ENCODE results near the gene PHETA2. TPM values are rescaled to one million over a fixed set of nuclear protein-coding genes. Genes with fewer than 3 reads are reported as not detected.

PHETA2 gene
- total and polyA plus RNA-seq, 2 of the 13 experiments (the other 11 are each of a cell fraction or from before 2014, with no cell fraction given), result 0.07 TPM; not detected in 1

DNA sequence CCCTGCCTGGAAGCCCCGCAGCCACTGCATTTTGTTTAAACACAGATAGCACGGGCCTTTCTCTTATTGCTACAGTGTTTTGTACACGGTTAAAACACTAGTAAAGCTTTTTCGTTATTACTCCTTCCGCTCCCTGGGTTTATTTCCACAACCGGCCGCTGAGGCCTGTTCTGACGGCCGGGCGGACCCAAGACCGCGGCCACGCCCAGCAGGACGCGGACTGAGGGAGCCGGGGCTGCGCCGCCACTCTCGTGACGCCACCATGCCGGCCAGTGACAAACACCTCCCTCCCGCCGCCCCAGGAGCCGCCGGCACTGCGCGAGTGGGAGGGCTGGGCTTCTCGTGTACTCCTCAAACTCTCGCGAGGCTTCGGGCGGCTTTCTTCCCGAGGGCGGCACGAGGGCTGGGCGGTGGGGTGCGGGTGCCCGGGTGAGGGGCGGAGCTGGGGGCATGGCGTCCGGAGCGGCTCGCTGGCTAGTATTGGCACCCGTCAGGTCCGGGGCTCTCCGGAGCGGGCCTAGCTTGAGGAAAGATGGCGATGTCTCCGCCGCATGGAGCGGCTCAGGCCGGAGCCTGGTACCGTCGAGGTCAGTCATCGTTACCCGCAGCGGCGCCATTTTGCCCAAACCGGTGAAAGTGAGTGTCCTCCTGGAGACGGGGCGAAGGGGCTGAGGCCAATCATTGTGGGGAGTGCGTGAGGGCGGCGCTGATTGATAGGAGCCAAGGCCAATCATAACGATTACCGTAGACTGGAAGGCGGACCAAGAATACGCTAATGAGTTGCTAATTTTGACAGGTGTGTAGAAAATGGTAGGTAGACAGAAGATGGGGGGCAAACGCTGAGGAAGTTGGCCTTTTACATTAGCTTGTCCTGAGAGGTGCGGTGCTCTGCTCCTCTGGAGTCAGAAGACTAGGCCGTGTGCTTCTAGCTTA lies 5.5 kb downstream of the PHETA2 start, which contains the start of gene SMDT1 (continued):
- TF ChIP-seq, protein P1, sequence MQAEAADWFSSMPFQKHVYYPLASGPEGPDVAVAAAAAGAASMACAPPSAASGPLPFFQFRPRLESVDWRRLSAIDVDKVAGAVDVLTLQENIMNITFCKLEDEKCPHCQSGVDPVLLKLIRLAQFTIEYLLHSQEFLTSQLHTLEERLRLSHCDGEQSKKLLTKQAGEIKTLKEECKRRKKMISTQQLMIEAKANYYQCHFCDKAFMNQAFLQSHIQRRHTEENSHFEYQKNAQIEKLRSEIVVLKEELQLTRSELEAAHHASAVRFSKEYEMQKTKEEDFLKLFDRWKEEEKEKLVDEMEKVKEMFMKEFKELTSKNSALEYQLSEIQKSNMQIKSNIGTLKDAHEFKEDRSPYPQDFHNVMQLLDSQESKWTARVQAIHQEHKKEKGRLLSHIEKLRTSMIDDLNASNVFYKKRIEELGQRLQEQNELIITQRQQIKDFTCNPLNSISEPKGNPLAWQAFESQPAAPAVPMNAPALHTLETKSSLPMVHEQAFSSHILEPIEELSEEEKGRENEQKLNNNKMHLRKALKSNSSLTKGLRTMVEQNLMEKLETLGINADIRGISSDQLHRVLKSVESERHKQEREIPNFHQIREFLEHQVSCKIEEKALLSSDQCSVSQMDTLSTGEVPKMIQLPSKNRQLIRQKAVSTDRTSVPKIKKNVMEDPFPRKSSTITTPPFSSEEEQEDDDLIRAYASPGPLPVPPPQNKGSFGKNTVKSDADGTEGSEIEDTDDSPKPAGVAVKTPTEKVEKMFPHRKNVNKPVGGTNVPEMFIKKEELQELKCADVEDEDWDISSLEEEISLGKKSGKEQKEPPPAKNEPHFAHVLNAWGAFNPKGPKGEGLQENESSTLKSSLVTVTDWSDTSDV (CRISPR knock-in tag; IDR thresholded peaks at IDR 0.05), result no peak
- TF ChIP-seq ZNF598 (CRISPR knock-in tag; IDR thresholded peaks at IDR 0.05; ENCODE audit: borderline replicate concordance) (peak; percentile 80; the same call in 1 of the 2 replicates), NBN (conservative IDR thresholded peaks at IDR 0.05) (no peak), TSC22D2 (CRISPR knock-in tag; IDR thresholded peaks at IDR 0.05; ENCODE audit: borderline replicate concordance) (peak; percentile 40; the same call in 1 of the 2 replicates), ZNF713 (CRISPR knock-in tag; IDR thresholded peaks at IDR 0.05) (no peak), U2AF2 (IDR thresholded peaks at IDR 0.05; ENCODE audit: low read depth, low read length) (no peak), IRX3 (CRISPR knock-in tag; IDR thresholded peaks at IDR 0.05; ENCODE audit: borderline replicate concordance, low read depth) (no peak), ZNF746 (CRISPR knock-in tag; IDR thresholded peaks at IDR 0.05) (peak; percentile 36; the same call in 1 of the 2 replicates), ZSCAN9 (CRISPR knock-in tag; IDR thresholded peaks at IDR 0.05; ENCODE audit: borderline replicate concordance) (peak; percentile 65), SIN3A (IDR thresholded peaks at IDR 0.05; ENCODE audit: borderline replicate concordance, low read depth, low read length) (peak; percentile 62; the same call in 1 of the 2 replicates), XRCC5 (optimal IDR thresholded peaks at IDR 0.05; ENCODE audit: low read length) (no peak), KDM6A (CRISPR knock-in tag; IDR thresholded peaks at IDR 0.05; ENCODE audit: low read depth) (no peak), NFE2 (CRISPR knock-in tag; IDR thresholded peaks at IDR 0.05) (no peak), NONO (IDR thresholded peaks at IDR 0.05) (no peak), NONO (CRISPR knock-in tag; conservative IDR thresholded peaks at IDR 0.05) (peak; percentile 73), ZNF3 (CRISPR knock-in tag; IDR thresholded peaks at IDR 0.05) (no peak)
- TF ChIP-seq, protein P2, sequence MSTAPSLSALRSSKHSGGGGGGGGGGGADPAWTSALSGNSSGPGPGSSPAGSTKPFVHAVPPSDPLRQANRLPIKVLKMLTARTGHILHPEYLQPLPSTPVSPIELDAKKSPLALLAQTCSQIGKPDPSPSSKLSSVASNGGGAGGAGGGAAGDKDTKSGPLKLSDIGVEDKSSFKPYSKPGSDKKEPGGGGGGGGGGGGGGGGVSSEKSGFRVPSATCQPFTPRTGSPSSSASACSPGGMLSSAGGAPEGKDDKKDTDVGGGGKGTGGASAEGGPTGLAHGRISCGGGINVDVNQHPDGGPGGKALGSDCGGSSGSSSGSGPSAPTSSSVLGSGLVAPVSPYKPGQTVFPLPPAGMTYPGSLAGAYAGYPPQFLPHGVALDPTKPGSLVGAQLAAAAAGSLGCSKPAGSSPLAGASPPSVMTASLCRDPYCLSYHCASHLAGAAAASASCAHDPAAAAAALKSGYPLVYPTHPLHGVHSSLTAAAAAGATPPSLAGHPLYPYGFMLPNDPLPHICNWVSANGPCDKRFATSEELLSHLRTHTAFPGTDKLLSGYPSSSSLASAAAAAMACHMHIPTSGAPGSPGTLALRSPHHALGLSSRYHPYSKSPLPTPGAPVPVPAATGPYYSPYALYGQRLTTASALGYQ (CRISPR knock-in tag; IDR thresholded peaks at IDR 0.05), result 0 out of 2 replicates have a peak, but pooled peaks have one; percentile 29
- TF ChIP-seq, protein P3, sequence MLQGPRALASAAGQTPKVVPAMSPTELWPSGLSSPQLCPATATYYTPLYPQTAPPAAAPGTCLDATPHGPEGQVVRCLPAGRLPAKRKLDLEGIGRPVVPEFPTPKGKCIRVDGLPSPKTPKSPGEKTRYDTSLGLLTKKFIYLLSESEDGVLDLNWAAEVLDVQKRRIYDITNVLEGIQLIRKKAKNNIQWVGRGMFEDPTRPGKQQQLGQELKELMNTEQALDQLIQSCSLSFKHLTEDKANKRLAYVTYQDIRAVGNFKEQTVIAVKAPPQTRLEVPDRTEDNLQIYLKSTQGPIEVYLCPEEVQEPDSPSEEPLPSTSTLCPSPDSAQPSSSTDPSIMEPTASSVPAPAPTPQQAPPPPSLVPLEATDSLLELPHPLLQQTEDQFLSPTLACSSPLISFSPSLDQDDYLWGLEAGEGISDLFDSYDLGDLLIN (CRISPR knock-in tag; IDR thresholded peaks at IDR 0.05; ENCODE audit: borderline replicate concordance), result 0 out of 2 replicates have a peak, but pooled peaks have one; percentile 64
- TF ChIP-seq, protein P4, sequence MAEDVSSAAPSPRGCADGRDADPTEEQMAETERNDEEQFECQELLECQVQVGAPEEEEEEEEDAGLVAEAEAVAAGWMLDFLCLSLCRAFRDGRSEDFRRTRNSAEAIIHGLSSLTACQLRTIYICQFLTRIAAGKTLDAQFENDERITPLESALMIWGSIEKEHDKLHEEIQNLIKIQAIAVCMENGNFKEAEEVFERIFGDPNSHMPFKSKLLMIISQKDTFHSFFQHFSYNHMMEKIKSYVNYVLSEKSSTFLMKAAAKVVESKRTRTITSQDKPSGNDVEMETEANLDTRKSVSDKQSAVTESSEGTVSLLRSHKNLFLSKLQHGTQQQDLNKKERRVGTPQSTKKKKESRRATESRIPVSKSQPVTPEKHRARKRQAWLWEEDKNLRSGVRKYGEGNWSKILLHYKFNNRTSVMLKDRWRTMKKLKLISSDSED (CRISPR knock-in tag; IDR thresholded peaks at IDR 0.05), result no peak
- TF ChIP-seq, protein P5, sequence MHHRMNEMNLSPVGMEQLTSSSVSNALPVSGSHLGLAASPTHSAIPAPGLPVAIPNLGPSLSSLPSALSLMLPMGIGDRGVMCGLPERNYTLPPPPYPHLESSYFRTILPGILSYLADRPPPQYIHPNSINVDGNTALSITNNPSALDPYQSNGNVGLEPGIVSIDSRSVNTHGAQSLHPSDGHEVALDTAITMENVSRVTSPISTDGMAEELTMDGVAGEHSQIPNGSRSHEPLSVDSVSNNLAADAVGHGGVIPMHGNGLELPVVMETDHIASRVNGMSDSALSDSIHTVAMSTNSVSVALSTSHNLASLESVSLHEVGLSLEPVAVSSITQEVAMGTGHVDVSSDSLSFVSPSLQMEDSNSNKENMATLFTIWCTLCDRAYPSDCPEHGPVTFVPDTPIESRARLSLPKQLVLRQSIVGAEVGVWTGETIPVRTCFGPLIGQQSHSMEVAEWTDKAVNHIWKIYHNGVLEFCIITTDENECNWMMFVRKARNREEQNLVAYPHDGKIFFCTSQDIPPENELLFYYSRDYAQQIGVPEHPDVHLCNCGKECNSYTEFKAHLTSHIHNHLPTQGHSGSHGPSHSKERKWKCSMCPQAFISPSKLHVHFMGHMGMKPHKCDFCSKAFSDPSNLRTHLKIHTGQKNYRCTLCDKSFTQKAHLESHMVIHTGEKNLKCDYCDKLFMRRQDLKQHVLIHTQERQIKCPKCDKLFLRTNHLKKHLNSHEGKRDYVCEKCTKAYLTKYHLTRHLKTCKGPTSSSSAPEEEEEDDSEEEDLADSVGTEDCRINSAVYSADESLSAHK (CRISPR knock-in tag; IDR thresholded peaks at IDR 0.05; ENCODE audit: borderline replicate concordance), result no peak
